CD4-positive, alpha-beta T cell treated with Interleukin-6 at 100 ng/mL for 8 hours (primary cell): ENCODE measurements around the gene DTNB.
"Not testable (repeated sequence)": the region's sequence is repeated elsewhere in the genome, so short reads cannot be mapped to it uniquely, and the experiment has no call there.

Experiments
- DNase-seq: peaks from one replicate; pipeline ENCODE4 v3.0.0-alpha.2; 2020; ENCODE audit warnings: mixed read lengths, low spot score

DTNB gene

GRCh38 chr2:25684577-25685473 is 11.4 kb upstream of the DTNB start:
- no peak for DNase-seq

GRCh38 chr2:25682082-25682481 is 8.7 kb upstream of the DTNB start:
- DNase-seq = no peak

- DNase-seq = no peak
Measured at GRCh38 chr2:25677877-25678276, 4.5 kb upstream of the DTNB start.

- no peak for DNase-seq
Measured at GRCh38 chr2:25674077-25674362, 643 bp upstream of the DTNB start.

- DNase-seq = peak; percentile 72
Measured at GRCh38 chr2:25672494-25673299, 680 bp downstream of the DTNB start.

- DNase-seq = no peak
Measured at GRCh38 chr2:25671622-25672021, 1.8 kb downstream of the DTNB start.

GRCh38 chr2:25669520-25669919 is 3.9 kb downstream of the DTNB start:
- DNase-seq = no peak

GRCh38 chr2:25666218-25666617 is 7.2 kb downstream of the DTNB start:
- no peak for DNase-seq

- not testable (repeated sequence) for DNase-seq
Measured at GRCh38 chr2:25665429-25665828, 7.9 kb downstream of the DTNB start.

GRCh38 chr2:25664965-25665307 is 8.4 kb downstream of the DTNB start:
- DNase-seq = no peak

- no peak for DNase-seq
Measured at GRCh38 chr2:25664183-25664964, 9.0 kb downstream of the DTNB start.

GRCh38 chr2:25655316-25655715 is 18.1 kb downstream of the DTNB start:
- no peak for DNase-seq

GRCh38 chr2:25654801-25655200 is 18.6 kb downstream of the DTNB start:
- DNase-seq = no peak

- DNase-seq = no peak
Measured at GRCh38 chr2:25651782-25652455, 21.5 kb downstream of the DTNB start.

GRCh38 chr2:25651066-25651465 is 22.3 kb downstream of the DTNB start:
- no peak for DNase-seq

GRCh38 chr2:25650256-25650655 is 23.1 kb downstream of the DTNB start:
- no peak for DNase-seq

GRCh38 chr2:25649786-25650185 is 23.6 kb downstream of the DTNB start:
- DNase-seq = no peak

- DNase-seq = no peak
Measured at GRCh38 chr2:25642298-25642697, 31.1 kb downstream of the DTNB start.

- DNase-seq = no peak
Measured at GRCh38 chr2:25639696-25640095, 33.7 kb downstream of the DTNB start.

- no peak for DNase-seq
Measured at GRCh38 chr2:25639131-25639530, 34.2 kb downstream of the DTNB start.

GRCh38 chr2:25635797-25636196 is 37.6 kb downstream of the DTNB start:
- DNase-seq = no peak

GRCh38 chr2:25633801-25634200 is 39.6 kb downstream of the DTNB start:
- not testable (repeated sequence) for DNase-seq
